ENCODE results near the gene SMAP2. TPM values are rescaled to one million over a fixed set of nuclear protein-coding genes. Genes with fewer than 3 reads are reported as not detected.

Gene SMAP2
- total and polyA plus RNA-seq, 8 donors, result 7.2 to 26.1 (median 12.3) TPM

DNA sequence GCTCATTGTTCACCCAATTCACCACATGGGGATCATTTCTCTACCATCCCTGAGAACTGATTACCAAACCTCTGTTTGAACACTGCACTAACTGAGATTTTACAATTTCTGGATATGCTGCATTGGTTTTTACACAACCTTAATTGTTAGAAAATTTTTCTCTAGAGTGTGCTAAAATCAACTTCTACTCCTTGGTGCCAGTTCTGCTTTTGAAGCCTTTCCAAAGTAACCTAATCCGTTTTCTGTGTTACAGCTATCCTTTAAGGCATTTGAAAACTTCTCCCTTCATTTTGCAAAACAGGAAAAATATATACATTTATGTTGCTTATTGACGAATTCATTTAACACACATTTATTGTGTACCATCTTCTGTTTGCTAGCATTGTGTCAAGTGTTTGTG lies 23.7 kb downstream of the SMAP2 start:
- Histone ChIP-seq H3K9me3 (no peaks in the 10 kb centered on the region), H3K36me3 (no peaks in the 10 kb centered on the region), H3K27ac (peak overlapping the region in 1 of 4 donors; percentile 6), H3K4me1 (peaks cover 4 to 21% (median 11%) of the 10 kb centered on the region in 3 donors), H3K4me3 (no peak overlapping the region), H3K27me3 (no peaks in the 10 kb centered on the region)
- WGBS, 2 donors, result 78 to 80% methylated on average over 2 of the region's 2 CpGs
- no peak for DNase-seq
- FAIRE-seq, result no peak
- intact Hi-C loops (cut with DNase I), result no loop called here
- TF ChIP-seq CTCF (IDR thresholded peaks at IDR 0.05), result no peak
- no peak for ATAC-seq

DNA sequence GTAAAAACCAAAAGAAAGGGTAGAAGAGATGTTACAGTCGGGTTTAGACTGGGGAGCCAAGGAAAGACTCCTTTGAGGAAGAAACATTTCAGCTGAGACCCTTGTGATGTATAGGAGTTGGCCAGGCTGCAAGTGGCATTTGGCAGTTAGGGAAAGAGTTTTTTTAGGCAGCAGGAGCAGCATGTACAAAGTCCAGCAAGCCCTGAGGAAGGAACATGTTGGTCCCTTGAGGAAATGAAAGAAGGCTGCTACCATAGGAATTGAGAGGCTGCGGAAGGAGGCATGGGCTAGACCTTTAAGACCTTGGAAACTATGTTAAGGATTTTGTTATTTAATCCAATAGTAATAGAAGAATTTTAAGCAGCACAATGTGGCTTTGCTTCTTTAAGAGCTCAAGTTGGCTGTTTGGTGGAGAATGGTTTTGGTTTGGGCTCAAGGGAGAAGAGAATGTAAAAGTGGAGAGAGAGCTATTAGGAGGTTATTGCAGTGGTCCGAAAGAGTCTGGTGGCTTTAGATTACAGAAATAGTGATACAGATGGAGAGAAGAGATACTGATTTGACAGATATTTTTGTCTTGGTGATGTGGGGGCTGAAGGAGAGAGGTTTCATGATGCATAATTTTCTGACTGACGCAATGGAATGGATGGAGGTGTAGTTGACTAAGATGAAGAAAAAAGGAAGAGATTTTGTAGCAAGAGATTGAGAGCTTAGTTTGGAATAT lies 26.6 kb downstream of the SMAP2 start:
- 88 to 93% methylated on average over 4 of the region's 4 CpGs for WGBS, 2 donors
- Histone ChIP-seq H3K36me3 (no peaks in the 10 kb centered on the region), H3K4me1 (peaks cover 0 to 19% (median 16%) of the 10 kb centered on the region in 3 donors), H3K4me3 (no peak overlapping the region), H3K27ac (no peak overlapping the region), H3K27me3 (no peaks in the 10 kb centered on the region), H3K9me3 (no peaks in the 10 kb centered on the region)
- DNase-seq (no peak), FAIRE-seq (no peak), ATAC-seq (peak in 1 of 4 donors; percentile 28)
- intact Hi-C loops (cut with DNase I), result loop anchor here in 2 of 3 donors (5.0 kb wide), 2 partner anchors 243 to 258 kb away; no protein-coding TSS in a partner anchor
- no peak for TF ChIP-seq CTCF (IDR thresholded peaks at IDR 0.05)

- ATAC-seq (no peak), FAIRE-seq (no peak), DNase-seq (no peak)
- intact Hi-C loops (cut with DNase I), result loop anchor here in 2 of 3 donors (5.0 kb wide), 2 partner anchors 244 to 259 kb away; no protein-coding TSS in a partner anchor
- no peak overlapping the region for H3K4me3 ChIP-seq
- no peaks in the 10 kb centered on the region for H3K9me3 ChIP-seq
- no peaks in the 10 kb centered on the region for H3K27me3 ChIP-seq
- H3K4me1 ChIP-seq, result peaks cover 0 to 16% (median 9%) of the 10 kb centered on the region in 3 donors
- TF ChIP-seq CTCF (IDR thresholded peaks at IDR 0.05), result no peak
- H3K36me3 ChIP-seq, result no peaks in the 10 kb centered on the region
- 78 to 86% methylated on average over 7 of the region's 7 CpGs for WGBS, 2 donors
- H3K27ac ChIP-seq, result no peak overlapping the region
These were observed 28.1 kb downstream of the SMAP2 start for GRCh38 chr1:40401473-40402201.

- ATAC-seq, result peak; percentile 72 to 91 (median 88)
- intact Hi-C loops (cut with DNase I), result loop anchor here in 2 of 3 donors (5.0 kb wide), 2 partner anchors 248 to 263 kb away; no protein-coding TSS in a partner anchor
- H3K4me3 ChIP-seq, result no peak overlapping the region
These were observed 31.3 kb downstream of the SMAP2 start for GRCh38 chr1:40404670-40405462.

More at GRCh38 chr1:40404670-40405462, 31.3 kb downstream of the SMAP2 start:
- no peaks in the 10 kb centered on the region for H3K27me3 ChIP-seq
- peaks cover 0 to 3% (median 0%) of the 10 kb centered on the region in 3 donors for H3K36me3 ChIP-seq
- peaks cover 0 to 13% (median 9%) of the 10 kb centered on the region in 3 donors for H3K4me1 ChIP-seq
- 40 to 42% methylated on average over 11 of the region's 11 CpGs for WGBS, 2 donors
- no peaks in the 10 kb centered on the region for H3K9me3 ChIP-seq
- TF ChIP-seq CTCF (IDR thresholded peaks at IDR 0.05), result peak; percentile 56 to 83 (median 70)
- DNase-seq, result no peak
- no peak overlapping the region for H3K27ac ChIP-seq
- FAIRE-seq, result peak; percentile 86
